ENCODE data around the gene LGALS9.

GRCh38 chr17:27598337-27599050 is 32.5 kb upstream of the LGALS9 start:
- no peak for TF ChIP-seq POLR2AphosphoS5 (IDR thresholded peaks at IDR 0.05; ENCODE audit: borderline replicate concordance, low read depth, low read length)
- TF ChIP-seq EZH2 (IDR thresholded peaks at IDR 0.05): no peak

Measured in SK-N-MC (cell line).